ENCODE results near the gene MPEG1.

The MPEG1 gene

DNA sequence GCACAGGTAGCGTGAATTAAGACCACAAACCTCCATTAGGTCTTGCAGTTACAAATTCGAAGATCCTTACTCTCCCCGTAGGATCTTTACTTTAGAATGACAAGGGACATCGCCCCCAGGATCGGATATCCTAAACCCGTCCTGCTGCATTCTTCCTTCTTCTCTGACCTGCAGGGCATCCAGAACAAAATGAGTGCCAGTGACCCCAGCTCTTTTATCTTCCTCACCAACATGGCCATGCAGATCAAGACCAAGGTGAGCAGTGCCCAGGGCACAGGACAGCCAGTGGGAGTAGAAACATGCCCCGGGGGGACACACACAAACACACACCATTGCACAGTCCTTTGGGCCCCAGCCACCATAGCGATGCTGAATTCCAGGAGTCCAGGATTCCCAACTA is 42.6 kb upstream of the MPEG1 start:
- TF ChIP-seq TEAD4 (IDR thresholded peaks at IDR 0.05) (no peak), FOXM1 (IDR thresholded peaks at IDR 0.05; ENCODE audit: borderline replicate concordance, low read depth) (no peak), ZBTB7A (IDR thresholded peaks at IDR 0.05; ENCODE audit: low read depth) (no peak), NFIC (IDR thresholded peaks at IDR 0.05) (no peak), EP300 (IDR thresholded peaks at IDR 0.05; ENCODE audit: borderline replicate concordance) (no peak), TCF12 (IDR thresholded peaks at IDR 0.05; ENCODE audit: low read depth) (no peak), EGR1 (IDR thresholded peaks at IDR 0.05) (no peak), CEBPB (IDR thresholded peaks at IDR 0.05) (no peak), TAF1 (IDR thresholded peaks at IDR 0.05; ENCODE audit: low read depth) (no peak), YY1 (IDR thresholded peaks at IDR 0.05; ENCODE audit: low read depth) (no peak)
- TF ChIP-seq, protein P1, sequence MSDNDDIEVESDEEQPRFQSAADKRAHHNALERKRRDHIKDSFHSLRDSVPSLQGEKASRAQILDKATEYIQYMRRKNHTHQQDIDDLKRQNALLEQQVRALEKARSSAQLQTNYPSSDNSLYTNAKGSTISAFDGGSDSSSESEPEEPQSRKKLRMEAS (IDR thresholded peaks at IDR 0.05): no peak

DNA sequence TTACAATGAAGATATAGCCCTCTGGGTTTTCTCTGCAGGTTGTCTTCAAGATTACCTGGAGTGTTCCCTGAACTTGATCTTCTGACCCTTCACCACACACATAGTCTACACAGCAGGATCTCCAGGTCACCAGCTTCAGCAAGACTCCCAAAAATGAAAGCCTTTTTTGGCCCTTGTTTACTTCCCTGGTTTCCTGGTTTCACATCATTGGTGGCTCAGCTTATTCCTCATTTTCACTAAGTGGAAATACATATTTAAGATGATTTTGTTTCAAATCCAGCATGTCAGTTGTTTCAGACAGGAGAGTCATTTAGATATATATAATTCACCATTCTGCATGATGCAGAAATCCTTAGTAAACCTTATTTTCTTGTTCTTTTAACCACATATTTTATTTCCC is 41.6 kb upstream of the MPEG1 start:
- TF ChIP-seq RAD21 (IDR thresholded peaks at IDR 0.05; ENCODE audit: low read depth) (no peak), NFIC (IDR thresholded peaks at IDR 0.05) (no peak), ZBTB7A (IDR thresholded peaks at IDR 0.05; ENCODE audit: low read depth) (no peak), FOXM1 (IDR thresholded peaks at IDR 0.05; ENCODE audit: borderline replicate concordance, low read depth) (no peak), TCF12 (IDR thresholded peaks at IDR 0.05; ENCODE audit: low read depth) (no peak), TEAD4 (IDR thresholded peaks at IDR 0.05) (no peak), CREB1 (IDR thresholded peaks at IDR 0.05; ENCODE audit: low read depth) (no peak)
- TF ChIP-seq, protein P1 (IDR thresholded peaks at IDR 0.05): no peak
- TF ChIP-seq, protein P2, sequence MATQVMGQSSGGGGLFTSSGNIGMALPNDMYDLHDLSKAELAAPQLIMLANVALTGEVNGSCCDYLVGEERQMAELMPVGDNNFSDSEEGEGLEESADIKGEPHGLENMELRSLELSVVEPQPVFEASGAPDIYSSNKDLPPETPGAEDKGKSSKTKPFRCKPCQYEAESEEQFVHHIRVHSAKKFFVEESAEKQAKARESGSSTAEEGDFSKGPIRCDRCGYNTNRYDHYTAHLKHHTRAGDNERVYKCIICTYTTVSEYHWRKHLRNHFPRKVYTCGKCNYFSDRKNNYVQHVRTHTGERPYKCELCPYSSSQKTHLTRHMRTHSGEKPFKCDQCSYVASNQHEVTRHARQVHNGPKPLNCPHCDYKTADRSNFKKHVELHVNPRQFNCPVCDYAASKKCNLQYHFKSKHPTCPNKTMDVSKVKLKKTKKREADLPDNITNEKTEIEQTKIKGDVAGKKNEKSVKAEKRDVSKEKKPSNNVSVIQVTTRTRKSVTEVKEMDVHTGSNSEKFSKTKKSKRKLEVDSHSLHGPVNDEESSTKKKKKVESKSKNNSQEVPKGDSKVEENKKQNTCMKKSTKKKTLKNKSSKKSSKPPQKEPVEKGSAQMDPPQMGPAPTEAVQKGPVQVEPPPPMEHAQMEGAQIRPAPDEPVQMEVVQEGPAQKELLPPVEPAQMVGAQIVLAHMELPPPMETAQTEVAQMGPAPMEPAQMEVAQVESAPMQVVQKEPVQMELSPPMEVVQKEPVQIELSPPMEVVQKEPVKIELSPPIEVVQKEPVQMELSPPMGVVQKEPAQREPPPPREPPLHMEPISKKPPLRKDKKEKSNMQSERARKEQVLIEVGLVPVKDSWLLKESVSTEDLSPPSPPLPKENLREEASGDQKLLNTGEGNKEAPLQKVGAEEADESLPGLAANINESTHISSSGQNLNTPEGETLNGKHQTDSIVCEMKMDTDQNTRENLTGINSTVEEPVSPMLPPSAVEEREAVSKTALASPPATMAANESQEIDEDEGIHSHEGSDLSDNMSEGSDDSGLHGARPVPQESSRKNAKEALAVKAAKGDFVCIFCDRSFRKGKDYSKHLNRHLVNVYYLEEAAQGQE (IDR thresholded peaks at IDR 0.05; ENCODE audit: low read depth): no peak

DNA sequence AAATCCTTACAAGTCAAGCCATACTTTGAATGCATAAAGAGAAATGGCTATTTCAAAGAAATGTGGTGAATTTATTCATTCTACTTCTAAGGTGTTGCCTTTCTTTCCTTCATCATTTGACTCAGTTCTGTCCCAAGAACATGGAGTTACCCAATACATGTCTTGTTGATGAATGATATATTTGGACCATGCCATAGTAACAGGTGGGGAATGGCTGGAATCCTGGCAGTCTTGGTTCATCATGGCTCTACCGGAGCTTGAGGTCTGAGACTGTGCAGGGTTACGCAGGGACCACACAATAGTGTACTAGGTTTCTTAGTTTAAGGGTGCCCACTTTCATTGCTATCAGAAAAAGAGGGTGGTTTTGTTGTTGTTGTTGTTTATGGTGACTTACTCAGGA is 40.3 kb upstream of the MPEG1 start:
- TF ChIP-seq YY1 (IDR thresholded peaks at IDR 0.05; ENCODE audit: low read depth): no peak
- TF ChIP-seq TAF1 (IDR thresholded peaks at IDR 0.05; ENCODE audit: low read depth): no peak
- TF ChIP-seq, protein P1 (IDR thresholded peaks at IDR 0.05): no peak
- no peak for TF ChIP-seq CREB1 (IDR thresholded peaks at IDR 0.05; ENCODE audit: low read depth)
- TF ChIP-seq RAD21 (IDR thresholded peaks at IDR 0.05; ENCODE audit: low read depth): no peak
- TF ChIP-seq TCF12 (IDR thresholded peaks at IDR 0.05; ENCODE audit: low read depth): no peak
- TF ChIP-seq CEBPB (IDR thresholded peaks at IDR 0.05): no peak
- no peak for TF ChIP-seq EGR1 (IDR thresholded peaks at IDR 0.05)
- TF ChIP-seq, protein P2 (IDR thresholded peaks at IDR 0.05; ENCODE audit: low read depth): no peak
- no peak for TF ChIP-seq FOXM1 (IDR thresholded peaks at IDR 0.05; ENCODE audit: borderline replicate concordance, low read depth)

DNA sequence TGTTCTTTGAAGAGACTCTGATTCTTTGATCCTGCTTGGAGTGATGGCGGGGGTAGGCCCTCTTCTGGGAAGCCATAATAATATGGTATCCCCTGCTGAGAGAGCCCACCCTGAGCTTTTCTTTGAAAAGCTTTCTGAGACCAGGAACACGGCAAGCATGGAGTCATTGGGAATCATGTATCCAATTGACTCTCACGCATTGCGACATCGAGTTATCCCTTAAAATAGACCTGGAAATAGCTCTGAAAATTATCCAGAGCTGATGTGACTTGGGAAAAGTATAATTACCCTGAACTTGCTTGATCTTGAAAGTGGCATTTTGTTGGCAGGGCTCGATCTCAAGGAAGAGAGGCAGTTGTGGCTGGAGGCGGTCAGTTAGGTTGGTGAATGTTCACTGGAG is 36.8 kb upstream of the MPEG1 start:
- TF ChIP-seq FOXM1 (IDR thresholded peaks at IDR 0.05; ENCODE audit: borderline replicate concordance, low read depth) (no peak), ZBTB7A (IDR thresholded peaks at IDR 0.05; ENCODE audit: low read depth) (no peak), TEAD4 (IDR thresholded peaks at IDR 0.05) (no peak), EP300 (IDR thresholded peaks at IDR 0.05; ENCODE audit: borderline replicate concordance) (no peak), TAF1 (IDR thresholded peaks at IDR 0.05; ENCODE audit: low read depth) (no peak), NFIC (IDR thresholded peaks at IDR 0.05) (no peak), YY1 (IDR thresholded peaks at IDR 0.05; ENCODE audit: low read depth) (no peak), TCF12 (IDR thresholded peaks at IDR 0.05; ENCODE audit: low read depth) (no peak), CREB1 (IDR thresholded peaks at IDR 0.05; ENCODE audit: low read depth) (no peak), CEBPB (IDR thresholded peaks at IDR 0.05) (no peak), EGR1 (IDR thresholded peaks at IDR 0.05) (no peak), RAD21 (IDR thresholded peaks at IDR 0.05; ENCODE audit: low read depth) (no peak)
- TF ChIP-seq, protein P3, sequence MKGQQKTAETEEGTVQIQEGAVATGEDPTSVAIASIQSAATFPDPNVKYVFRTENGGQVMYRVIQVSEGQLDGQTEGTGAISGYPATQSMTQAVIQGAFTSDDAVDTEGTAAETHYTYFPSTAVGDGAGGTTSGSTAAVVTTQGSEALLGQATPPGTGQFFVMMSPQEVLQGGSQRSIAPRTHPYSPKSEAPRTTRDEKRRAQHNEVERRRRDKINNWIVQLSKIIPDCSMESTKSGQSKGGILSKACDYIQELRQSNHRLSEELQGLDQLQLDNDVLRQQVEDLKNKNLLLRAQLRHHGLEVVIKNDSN (IDR thresholded peaks at IDR 0.05): no peak
- TF ChIP-seq, protein P1 (IDR thresholded peaks at IDR 0.05): no peak
- TF ChIP-seq, protein P2 (IDR thresholded peaks at IDR 0.05; ENCODE audit: low read depth): no peak

All from Ishikawa (cell line).